H9 (cell line): ENCODE results near the gene DSCAM. TPM values are rescaled to one million over a fixed set of nuclear protein-coding genes. Genes with fewer than 3 reads are reported as not detected.

ENCODE experiments used
- DNase-seq: peaks from one replicate; pipeline ENCODE4 v3.0.0-alpha.2; 2017
- H2AFZ ChIP-seq: one replicate; pipeline ENCODE4 v1.6.1; 2013; ENCODE audit warnings: mild to moderate bottlenecking, low read length, control low read depth, moderate library complexity
- H2AK5ac ChIP-seq: 2 replicates; pipeline ENCODE4 v1.6.1; 2013; ENCODE audit warnings: low read length, control low read depth, mixed read lengths; ENCODE audit not compliant: insufficient read length
- H2BK120ac ChIP-seq: one replicate; pipeline ENCODE4 v1.6.1; 2013; ENCODE audit warnings: low read depth, mild to moderate bottlenecking, low read length, control low read depth, inconsistent platforms; ENCODE audit not compliant: poor library complexity, severe bottlenecking
- H2BK12ac ChIP-seq: 2 replicates; pipeline ENCODE4 v1.6.1; 2013; ENCODE audit warnings: low read length, control low read depth, mixed read lengths, low read depth; ENCODE audit not compliant: insufficient read length
- H2BK15ac ChIP-seq: 2 replicates; pipeline ENCODE4 v1.6.1; 2013; ENCODE audit warnings: low read depth, low read length, control low read depth
- H2BK20ac ChIP-seq: one replicate; pipeline ENCODE4 v1.6.1; 2013; ENCODE audit warnings: low read depth, mild to moderate bottlenecking, low read length, control low read depth, inconsistent platforms; ENCODE audit not compliant: poor library complexity, severe bottlenecking
- H2BK5ac ChIP-seq: 2 replicates; pipeline ENCODE4 v1.6.1; 2013; ENCODE audit warnings: low read length, control low read depth, mixed read lengths; ENCODE audit not compliant: insufficient read length
- H3K14ac ChIP-seq: 2 replicates; pipeline ENCODE4 v1.6.1; 2013; ENCODE audit warnings: low read length, control low read depth; ENCODE audit not compliant: insufficient read depth
- H3K18ac ChIP-seq: 2 replicates; pipeline ENCODE4 v1.6.1; 2013; ENCODE audit warnings: low read depth, mild to moderate bottlenecking, mixed read lengths, low read length, control low read depth; ENCODE audit not compliant: insufficient read length
- H3K23ac ChIP-seq: 2 replicates; pipeline ENCODE4 v1.6.1; 2013; ENCODE audit warnings: low read length, control low read depth, mixed read lengths, low read depth; ENCODE audit not compliant: insufficient read length
- H3K23me2 ChIP-seq: 2 replicates; pipeline ENCODE4 v1.6.1; 2013; ENCODE audit warnings: low read depth, mild to moderate bottlenecking, mixed read lengths, low read length, control low read depth; ENCODE audit not compliant: insufficient read length, poor library complexity, severe bottlenecking
- H3K27ac ChIP-seq: 2 replicates; pipeline ENCODE4 v1.5.1; 2013; ENCODE audit warnings: low read length, control low read depth, mixed read lengths, low read depth; ENCODE audit not compliant: insufficient read length
- H3K27me3 ChIP-seq: 2 replicates; pipeline ENCODE4 v1.6.1; 2013; ENCODE audit warnings: low read length, control low read depth, inconsistent platforms; ENCODE audit not compliant: insufficient read depth
- H3K4ac ChIP-seq: 2 replicates; pipeline ENCODE4 v1.6.1; 2013; ENCODE audit warnings: low read depth, mild to moderate bottlenecking, control low read depth, inconsistent platforms, low read length, moderate library complexity
- H3K4me1 ChIP-seq: 2 replicates; pipeline ENCODE4 v1.6.1; 2013; ENCODE audit warnings: low read length, control low read depth, inconsistent platforms; ENCODE audit not compliant: insufficient read depth
- H3K4me2 ChIP-seq: 2 replicates; pipeline ENCODE4 v1.6.1; 2013; ENCODE audit warnings: low read length, control low read depth, mixed read lengths; ENCODE audit not compliant: insufficient read length, insufficient read depth
- H3K56ac ChIP-seq: 2 replicates; pipeline ENCODE4 v1.6.1; 2013; ENCODE audit warnings: low read depth, mild to moderate bottlenecking, mixed read lengths, low read length, control low read depth; ENCODE audit not compliant: insufficient read length
- H3K79me1 ChIP-seq: 2 replicates; pipeline ENCODE4 v1.6.1; 2013; ENCODE audit warnings: low read depth, mild to moderate bottlenecking, moderate library complexity, low read length, control low read depth, inconsistent platforms; ENCODE audit not compliant: insufficient read depth, poor library complexity, severe bottlenecking
- H3K79me2 ChIP-seq: 2 replicates; pipeline ENCODE4 v1.6.1; 2013; ENCODE audit warnings: low read length, control low read depth, inconsistent platforms; ENCODE audit not compliant: insufficient read depth
- H3K9ac ChIP-seq: 2 replicates; pipeline ENCODE4 v1.6.1; 2013; ENCODE audit warnings: low read length, control low read depth, mixed read lengths; ENCODE audit not compliant: insufficient read length; ENCODE audit errors: extremely low read depth
- H3K9me3 ChIP-seq: one replicate; pipeline ENCODE4 v1.6.1; 2013; ENCODE audit warnings: low read depth, low read length, inconsistent platforms; ENCODE audit not compliant: control insufficient read depth
- H3T11ph ChIP-seq: one replicate; pipeline ENCODE4 v1.6.1; 2013; ENCODE audit warnings: mild to moderate bottlenecking, low read length, control low read depth, inconsistent platforms
- H4K20me1 ChIP-seq: one replicate; pipeline ENCODE4 v1.6.1; 2013; ENCODE audit not compliant: control insufficient read depth, insufficient read length, insufficient read depth
- H4K5ac ChIP-seq: 2 replicates; pipeline ENCODE4 v1.6.1; 2013; ENCODE audit warnings: low read depth, mild to moderate bottlenecking, mixed read lengths, low read length, control low read depth; ENCODE audit not compliant: insufficient read length
- H4K8ac ChIP-seq: replicated peaks from 2 replicates; pipeline ENCODE4 v1.6.1; 2013; ENCODE audit warnings: low read length, control low read depth, mixed read lengths, low read depth; ENCODE audit not compliant: insufficient read length
- H4K91ac ChIP-seq: 2 replicates; pipeline ENCODE4 v1.6.1; 2013; ENCODE audit warnings: low read depth, mild to moderate bottlenecking, moderate library complexity, mixed read lengths, low read length, control low read depth; ENCODE audit not compliant: insufficient read length
- H3K27ac Mint-ChIP-seq, 3 experiments: 2 replicates in 2 of 3; 3 replicates in 1 of 3; pipeline ENCODE4 v1.8.0; 2020 to 2021; ENCODE audit warnings: mixed read lengths in 3 of 3, mild to moderate bottlenecking in 1 of 3, moderate library complexity in 1 of 3
- H3K27me3 Mint-ChIP-seq: 2 replicates; pipeline ENCODE4 v1.8.0; 2021; ENCODE audit warnings: low read depth, mild to moderate bottlenecking, moderate library complexity, mixed read lengths
- H3K36me3 Mint-ChIP-seq, 3 experiments: 2 replicates in 2 of 3; 3 replicates in 1 of 3; pipeline ENCODE4 v1.8.0; 2020 to 2021; ENCODE audit warnings: low read depth in 3 of 3, mixed read lengths in 3 of 3; ENCODE audit not compliant: insufficient read depth in 1 of 3
- H3K4me1 Mint-ChIP-seq, 2 experiments: 2 replicates each; pipeline ENCODE4 v1.8.0; 2020; ENCODE audit warnings: mixed read lengths in 2 of 2
- H3K4me3 Mint-ChIP-seq, 2 experiments: 2 replicates in 1 of 2; 3 replicates in 1 of 2; pipeline ENCODE4 v1.8.0; 2020 to 2021; ENCODE audit warnings: mild to moderate bottlenecking in 2 of 2, mixed read lengths in 2 of 2, moderate library complexity in 1 of 2
- H3K9me3 Mint-ChIP-seq, 2 experiments: 2 replicates in 1 of 2; 3 replicates in 1 of 2; pipeline ENCODE4 v1.8.0; 2020; ENCODE audit warnings: mild to moderate bottlenecking in 2 of 2, mixed read lengths in 2 of 2, moderate library complexity in 1 of 2
- WGBS: extraction: QIAGEN DNeasy Blood & Tissue Kit; methylation state at CpG from one replicate; pipeline ENCODE4 v1.1.7; 2013; ENCODE audit warnings: missing lambda C conversion rate, low lambda C conversion rate, mixed read lengths; ENCODE audit not compliant: insufficient read length; ENCODE audit errors: extremely low coverage; 5-methylcytosine and 5-hydroxymethylcytosine counted together
- total RNA-seq: library from RNA; stranded (reverse); gene quantifications from 2 replicates; pipeline ENCODE4 v1.2.1, GENCODE V29; 2021
- TF ChIP-seq, protein P1 (sequence below): fragments of 200-600 bp; sonication (generic); conservative IDR thresholded peaks from 3 replicates; pipeline ENCODE4 v1.8.0; 2021; ENCODE audit warnings: antibody characterized with exemption, mild to moderate bottlenecking

The DSCAM gene
- total RNA-seq, 1 experiment from 2014 or later = 0.17 TPM

DNA sequence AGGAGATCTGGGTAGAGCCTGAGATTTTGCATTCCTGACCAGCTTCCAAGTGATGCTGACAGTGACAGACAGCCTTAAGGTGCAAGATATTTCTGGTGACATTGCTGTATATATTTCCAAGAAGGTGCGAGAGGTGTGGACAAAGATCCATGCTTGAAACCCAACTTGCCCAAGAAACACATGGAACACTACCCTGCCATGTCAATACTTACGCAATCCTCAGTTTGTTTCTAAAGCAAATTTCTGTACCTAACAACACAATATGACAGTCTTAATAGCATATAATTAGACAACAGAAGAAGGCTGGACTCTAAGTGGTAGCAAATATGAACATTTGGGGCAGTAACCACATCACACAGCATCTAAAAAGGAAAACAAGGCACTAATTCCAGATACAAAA lies 260.4 kb downstream of the DSCAM start:
- Histone ChIP-seq H3K27ac (no peak overlapping the region), H3K27me3 (no peaks in the 10 kb centered on the region), H2BK120ac (no peak overlapping the region), H3T11ph (no peak overlapping the region), H2AFZ (no peak overlapping the region), H3K9ac (no peak overlapping the region), H4K20me1 (no peaks in the 10 kb centered on the region), H3K79me1 (no peaks in the 10 kb centered on the region), H3K14ac (no peak overlapping the region), H4K8ac (no peak overlapping the region), H3K4me2 (no peak overlapping the region), H4K5ac (no peak overlapping the region), H2BK5ac (no peak overlapping the region), H2AK5ac (no peak overlapping the region), H3K4ac (no peak overlapping the region), H3K23ac (no peak overlapping the region), H2BK12ac (no peak overlapping the region), H3K4me1 (peaks cover 7% of the 10 kb centered on the region; the same call in 1 of the 2 replicates), H4K91ac (no peak overlapping the region), H3K18ac (no peak overlapping the region), H3K23me2 (no peaks in the 10 kb centered on the region), H2BK15ac (no peak overlapping the region), H3K9me3 (no peaks in the 10 kb centered on the region), H3K79me2 (no peaks in the 10 kb centered on the region), H3K56ac (no peak overlapping the region), H2BK20ac (no peak overlapping the region)
- Mint-ChIP-seq H3K9me3 (peaks cover 7 to 8% of the 10 kb centered on the region in 2 experiments; a peak in 4 of 5 replicates), H3K4me1 (peaks cover 23% of the 10 kb centered on the region in 2 experiments), H3K27ac (no peak overlapping the region), H3K36me3 (peaks cover 2 to 11% (median 3%) of the 10 kb centered on the region in 3 experiments), H3K27me3 (no peaks in the 10 kb centered on the region), H3K4me3 (no peak overlapping the region)
- TF ChIP-seq, protein P1, sequence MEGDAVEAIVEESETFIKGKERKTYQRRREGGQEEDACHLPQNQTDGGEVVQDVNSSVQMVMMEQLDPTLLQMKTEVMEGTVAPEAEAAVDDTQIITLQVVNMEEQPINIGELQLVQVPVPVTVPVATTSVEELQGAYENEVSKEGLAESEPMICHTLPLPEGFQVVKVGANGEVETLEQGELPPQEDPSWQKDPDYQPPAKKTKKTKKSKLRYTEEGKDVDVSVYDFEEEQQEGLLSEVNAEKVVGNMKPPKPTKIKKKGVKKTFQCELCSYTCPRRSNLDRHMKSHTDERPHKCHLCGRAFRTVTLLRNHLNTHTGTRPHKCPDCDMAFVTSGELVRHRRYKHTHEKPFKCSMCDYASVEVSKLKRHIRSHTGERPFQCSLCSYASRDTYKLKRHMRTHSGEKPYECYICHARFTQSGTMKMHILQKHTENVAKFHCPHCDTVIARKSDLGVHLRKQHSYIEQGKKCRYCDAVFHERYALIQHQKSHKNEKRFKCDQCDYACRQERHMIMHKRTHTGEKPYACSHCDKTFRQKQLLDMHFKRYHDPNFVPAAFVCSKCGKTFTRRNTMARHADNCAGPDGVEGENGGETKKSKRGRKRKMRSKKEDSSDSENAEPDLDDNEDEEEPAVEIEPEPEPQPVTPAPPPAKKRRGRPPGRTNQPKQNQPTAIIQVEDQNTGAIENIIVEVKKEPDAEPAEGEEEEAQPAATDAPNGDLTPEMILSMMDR = no peak
- WGBS = no CpG with 5 or more reads among the region's 2 CpGs
- DNase-seq = no peak
